HEK293 (cell line): Measurements from ENCODE around the gene TIAM2.
"Not testable (repeated sequence)": the region's sequence is repeated elsewhere in the genome, so short reads cannot be mapped to it uniquely, and the experiment has no call there.

Experiments
- CTCF ChIA-PET: fragments of 350-600 bp; formaldehyde crosslinking; extraction: SDS; loops from one replicate; lab custom pipeline; 2021; ENCODE audit warnings: antibody characterized with exemption; lab: Yijun Ruan, JAX
- POLR2A ChIA-PET: fragments of 300-600 bp; formaldehyde crosslinking; extraction: SDS; loops from one replicate; lab custom pipeline; 2020; ENCODE audit warnings: antibody characterized with exemption, inconsistent platforms; lab: Yijun Ruan, JAX
- H3K27ac ChIP-seq: fragments of 200-500 bp; sonication (Bioruptor generic); 2 replicates; pipeline ENCODE4 v1.5.1; 2014; ENCODE audit warnings: low read depth, low read length, control low read depth, inconsistent platforms; ENCODE audit errors: extremely low read depth
- H3K36me3 ChIP-seq, 2 experiments: fragments of 200-500 bp in 1 of 2; sonication (Bioruptor generic) in 1 of 2; 1 replicate in 1 of 2; 2 replicates in 1 of 2; pipeline ENCODE4 v1.5.1; 2014 to 2017; ENCODE audit warnings: inconsistent platforms in 2 of 2, low read length in 2 of 2; ENCODE audit not compliant: control insufficient read depth in 2 of 2, insufficient read depth in 1 of 2
- H3K4me1 ChIP-seq: fragments of 200-500 bp; sonication (Bioruptor generic); 2 replicates; pipeline ENCODE4 v1.5.1; 2014; ENCODE audit warnings: mild to moderate bottlenecking, low read length, inconsistent platforms; ENCODE audit not compliant: control insufficient read depth, insufficient read depth
- H3K4me3 ChIP-seq: 2 replicates; pipeline ENCODE4 v1.5.1; 2011; ENCODE audit warnings: low read depth, mild to moderate bottlenecking, control low read depth, low read length, moderate library complexity
- H3K9me3 ChIP-seq: fragments of 200-500 bp; sonication (Bioruptor generic); 2 replicates; pipeline ENCODE4 v1.5.1; 2014; ENCODE audit warnings: low read depth, low read length, inconsistent platforms; ENCODE audit not compliant: control insufficient read depth, insufficient read depth
- GFI1B ChIP-seq: fragments of 450-650 bp; formaldehyde crosslinking; IDR thresholded peaks from 2 replicates; pipeline ENCODE4 v1.5.1; 2016; ENCODE audit warnings: missing biosample characterization, missing genetic modification characterization
- HOXD13 ChIP-seq: sonication (generic); formaldehyde crosslinking; IDR thresholded peaks from 2 replicates; pipeline ENCODE4 v1.8.0; 2022; ENCODE audit warnings: missing genetic modification reagents, borderline replicate concordance
- MYNN ChIP-seq: fragments of 450-650 bp; formaldehyde crosslinking; IDR thresholded peaks from 2 replicates; pipeline ENCODE4 v1.5.1; 2016; ENCODE audit warnings: missing biosample characterization, missing genetic modification characterization, borderline replicate concordance
- MZF1 ChIP-seq: fragments of 450-650 bp; formaldehyde crosslinking; IDR thresholded peaks from 2 replicates; pipeline ENCODE4 v1.5.1; 2017; ENCODE audit warnings: missing biosample characterization, missing genetic modification characterization, borderline replicate concordance
- PRDM4 ChIP-seq: fragments of 450-650 bp; formaldehyde crosslinking; IDR thresholded peaks from 2 replicates; pipeline ENCODE4 v1.5.1; 2017; ENCODE audit warnings: missing biosample characterization, missing genetic modification characterization
- PRDM6 ChIP-seq: fragments of 450-650 bp; formaldehyde crosslinking; IDR thresholded peaks from 2 replicates; pipeline ENCODE4 v1.5.1; 2017; ENCODE audit warnings: missing biosample characterization, missing genetic modification characterization
- REST ChIP-seq: fragments of 450-650 bp; formaldehyde crosslinking; IDR thresholded peaks from 2 replicates; pipeline ENCODE4 v1.5.1; 2016; ENCODE audit warnings: missing biosample characterization, missing genetic modification characterization
- ZBTB26 ChIP-seq: fragments of 450-650 bp; formaldehyde crosslinking; optimal IDR thresholded peaks from 2 replicates; pipeline ENCODE3; 2016; ENCODE audit warnings: missing biosample characterization, mild to moderate bottlenecking, missing genetic modification characterization
- ZNF140 ChIP-seq: fragments of 450-650 bp; formaldehyde crosslinking; IDR thresholded peaks from 2 replicates; pipeline ENCODE4 v1.5.1; 2016; ENCODE audit warnings: missing biosample characterization, missing genetic modification characterization
- ZNF211 ChIP-seq: fragments of 450-650 bp; formaldehyde crosslinking; IDR thresholded peaks from 2 replicates; pipeline ENCODE4 v1.5.1; 2016; ENCODE audit warnings: low read depth, missing biosample characterization, missing genetic modification characterization
- ZNF350 ChIP-seq: fragments of 450-650 bp; formaldehyde crosslinking; IDR thresholded peaks from 2 replicates; pipeline ENCODE4 v1.5.0; 2017; ENCODE audit warnings: missing biosample characterization, mild to moderate bottlenecking, missing genetic modification characterization
- ZNF366 ChIP-seq: fragments of 450-650 bp; formaldehyde crosslinking; conservative IDR thresholded peaks from 2 replicates; pipeline ENCODE4 v1.5.1; 2016; ENCODE audit warnings: missing biosample characterization, missing genetic modification characterization
- ZNF394 ChIP-seq: fragments of 450-650 bp; formaldehyde crosslinking; IDR thresholded peaks from 2 replicates; pipeline ENCODE4 v1.5.1; 2016; ENCODE audit warnings: missing biosample characterization, missing genetic modification characterization, mild to moderate bottlenecking, moderate library complexity, borderline replicate concordance
- ZNF404 ChIP-seq: fragments of 450-650 bp; formaldehyde crosslinking; IDR thresholded peaks from 2 replicates; pipeline ENCODE4 v1.5.1; 2017; ENCODE audit warnings: missing biosample characterization, missing genetic modification characterization
- ZNF433 ChIP-seq: fragments of 450-650 bp; formaldehyde crosslinking; IDR thresholded peaks from 2 replicates; pipeline ENCODE4 v1.5.1; 2016; ENCODE audit warnings: missing biosample characterization, missing genetic modification characterization, low read depth
- ZNF548 ChIP-seq: fragments of 450-650 bp; formaldehyde crosslinking; IDR thresholded peaks from 2 replicates; pipeline ENCODE4 v1.5.1; 2016; ENCODE audit warnings: missing biosample characterization, missing genetic modification characterization
- ZNF623 ChIP-seq: fragments of 450-650 bp; formaldehyde crosslinking; IDR thresholded peaks from 2 replicates; pipeline ENCODE4 v1.5.1; 2016; ENCODE audit warnings: missing biosample characterization, missing genetic modification characterization
- ZNF654 ChIP-seq: fragments of 450-650 bp; formaldehyde crosslinking; IDR thresholded peaks from 2 replicates; pipeline ENCODE4 v1.5.1; 2016; ENCODE audit warnings: low read depth, missing biosample characterization, missing genetic modification characterization
- ZNF76 ChIP-seq: fragments of 450-650 bp; formaldehyde crosslinking; IDR thresholded peaks from 2 replicates; pipeline ENCODE4; 2016; ENCODE audit warnings: low read depth, missing biosample characterization, missing genetic modification characterization, borderline replicate concordance
- ZSCAN16 ChIP-seq: fragments of 450-650 bp; formaldehyde crosslinking; IDR thresholded peaks from 2 replicates; pipeline ENCODE4 v1.5.1; 2016; ENCODE audit warnings: missing biosample characterization, missing genetic modification characterization

TIAM2 gene

GRCh38 chr6:155227046-155227445 lies 231.9 kb downstream of the TIAM2 start:
- POLR2A ChIA-PET = no interaction called here
- no peak overlapping the region for H3K4me3 ChIP-seq
- H3K4me1 ChIP-seq = no peaks in the 10 kb centered on the region
- CTCF ChIA-PET = interaction anchor here (0.7 kb wide), 1 partner anchor 49 kb away, joined by 6 read pairs; no protein-coding TSS in a partner anchor
- H3K36me3 ChIP-seq = no peaks in the 10 kb centered on the region
- no peak overlapping the region for H3K27ac ChIP-seq
- H3K9me3 ChIP-seq = no peaks in the 10 kb centered on the region
- TF ChIP-seq ZSCAN16 (tag by site-specific recombination) = no peak
- TF ChIP-seq PRDM6 (tag by site-specific recombination) = no peak
- no peak for TF ChIP-seq ZNF350 (tag by site-specific recombination)
- no peak for TF ChIP-seq GFI1B
- TF ChIP-seq ZNF211 = no peak
- TF ChIP-seq ZNF366 (tag by site-specific recombination) = no peak
- no peak for TF ChIP-seq ZNF433 (tag by site-specific recombination)
- no peak for TF ChIP-seq ZNF404 (tag by site-specific recombination)
- TF ChIP-seq ZNF623 (tag by site-specific recombination) = no peak
- TF ChIP-seq ZNF394 (tag by site-specific recombination) = no peak
- TF ChIP-seq ZNF140 (tag by site-specific recombination) = no peak
- TF ChIP-seq MYNN (tag by site-specific recombination) = no peak

- Histone ChIP-seq H3K4me1 (no peaks in the 10 kb centered on the region), H3K36me3 (no peaks in the 10 kb centered on the region), H3K27ac (no peak overlapping the region), H3K9me3 (no peaks in the 10 kb centered on the region), H3K4me3 (no peak overlapping the region)
- no peak for TF ChIP-seq MZF1
- TF ChIP-seq ZNF76 = no peak
- TF ChIP-seq REST (tag by site-specific recombination) = no peak
- no peak for TF ChIP-seq HOXD13 (CRISPR knock-in tag)
- no peak for TF ChIP-seq ZBTB26 (tag by site-specific recombination)
- no peak for TF ChIP-seq ZNF548 (tag by site-specific recombination)
- no peak for TF ChIP-seq ZNF654
- TF ChIP-seq PRDM4 (tag by site-specific recombination) = peak; percentile 69
- ChIA-PET POLR2A (no interaction called here), CTCF (no interaction called here)
These were observed 233.5 kb downstream of the TIAM2 start for GRCh38 chr6:155228546-155229166.

GRCh38 chr6:155230975-155231374 lies 235.9 kb downstream of the TIAM2 start:
- CTCF ChIA-PET, H3K4me3 ChIP-seq, H3K9me3 ChIP-seq, H3K4me1 ChIP-seq, H3K27ac ChIP-seq, H3K36me3 ChIP-seq, POLR2A ChIA-PET: not testable (repeated sequence)
